ENCODE results near the gene ERFE.
A peak's percentile ranks its signal among the peaks of the same experiment; 100 is the strongest.
"Not testable (repeated sequence)": the region's sequence is repeated elsewhere in the genome, so short reads cannot be mapped to it uniquely, and the experiment has no call there.

ERFE gene

DNA sequence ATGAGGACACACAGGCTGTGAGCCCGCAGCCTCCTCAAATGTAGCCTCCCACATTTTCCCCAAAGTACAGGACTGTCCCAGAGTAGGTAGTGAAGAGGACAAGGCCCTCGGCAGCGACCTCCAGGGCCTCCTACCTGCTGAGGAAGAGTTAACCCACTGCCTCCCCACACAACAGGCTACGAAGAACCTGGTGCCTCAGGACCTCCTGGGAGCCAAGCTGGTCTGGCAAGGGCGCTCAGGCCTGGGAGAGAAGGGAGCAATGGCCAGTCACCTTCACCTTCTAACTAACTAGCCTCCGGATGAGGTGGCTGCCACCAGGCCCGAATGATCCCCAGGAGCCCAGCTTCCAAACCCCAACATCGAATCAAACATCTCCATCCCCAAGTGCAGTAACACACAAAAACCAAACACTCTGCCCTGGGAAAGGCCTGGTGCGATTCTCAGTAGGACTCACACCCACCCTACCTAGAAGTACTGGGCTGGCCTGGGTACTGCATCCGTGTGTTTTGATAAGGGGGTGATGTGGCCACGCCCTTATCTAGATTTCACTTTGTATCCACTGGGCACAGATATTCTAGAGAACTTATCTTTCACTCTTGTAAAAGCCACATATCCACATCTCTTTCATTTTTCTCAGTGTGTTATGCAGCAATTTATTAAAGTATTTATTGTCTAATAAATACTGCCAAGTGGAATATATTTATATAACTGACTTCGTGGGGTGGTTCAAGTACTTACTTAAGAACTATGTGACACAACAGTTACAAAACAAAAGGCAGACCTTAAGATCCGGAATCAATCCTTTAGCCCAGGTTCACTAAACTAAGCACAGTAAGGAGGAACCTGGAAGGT, 9.7 kb downstream of the ERFE start:
- DNase-seq (ENCODE audit: low read depth, low spot score) = no peak

DNA sequence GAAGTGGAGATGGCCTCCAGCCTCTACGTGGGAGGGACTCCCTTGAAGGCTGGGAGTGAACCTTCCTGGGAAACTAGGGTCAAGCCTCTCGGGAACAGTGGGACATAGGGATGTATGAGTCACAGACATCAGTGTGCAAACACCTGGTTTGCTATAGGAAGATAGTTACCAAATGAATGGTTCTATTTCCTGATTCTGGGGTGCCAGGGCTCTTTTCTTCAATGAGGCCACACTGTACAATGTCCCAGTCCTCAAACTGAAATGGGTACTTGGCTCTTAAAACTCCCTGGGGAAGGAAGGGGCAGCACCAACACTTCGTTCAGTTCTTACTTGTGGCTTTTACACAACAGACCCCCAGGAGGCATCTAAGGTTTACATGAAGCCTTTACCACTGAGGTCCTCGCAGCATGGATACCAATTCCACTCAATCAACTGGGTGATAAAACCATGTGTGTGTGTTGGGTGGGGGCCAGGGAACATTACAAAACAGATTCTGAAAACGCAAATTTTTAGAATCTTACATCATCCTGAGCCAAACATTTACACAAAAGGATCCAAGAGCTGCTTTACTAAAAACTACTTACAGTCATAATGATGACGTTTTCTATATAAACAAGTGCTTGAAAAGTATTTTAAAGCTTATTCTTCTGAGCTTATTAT, 10.4 kb downstream of the ERFE start:
- DNase-seq (ENCODE audit: low read depth, low spot score) = peak; percentile 92

DNA sequence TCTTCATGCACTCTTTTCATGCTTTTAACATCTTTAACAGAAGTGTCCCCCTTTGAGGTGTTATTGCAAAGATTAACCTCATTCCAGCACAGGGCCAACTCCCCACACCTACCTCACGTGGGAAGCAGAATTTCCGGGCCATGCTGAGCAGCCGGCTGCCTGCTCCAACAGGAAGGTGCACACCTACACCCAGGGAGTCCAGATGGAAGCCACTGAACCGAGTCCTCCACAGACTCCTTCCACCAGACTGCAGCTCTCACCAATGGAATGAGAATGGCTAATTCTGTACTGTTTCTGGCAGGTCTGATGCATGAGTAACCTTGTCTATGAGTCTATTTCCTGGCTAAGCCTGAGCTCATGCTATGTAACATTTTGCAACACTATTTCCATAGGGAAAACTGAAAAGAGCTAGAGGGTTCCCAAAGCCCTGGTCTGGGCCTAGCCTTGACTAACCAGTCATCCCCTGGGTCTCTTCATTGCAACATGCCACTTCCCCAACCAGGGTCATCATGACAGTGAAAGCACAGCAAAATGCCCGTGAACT, 11.0 kb downstream of the ERFE start:
- DNase-seq (ENCODE audit: low read depth, low spot score) = peak; percentile 88

- no peak for DNase-seq (ENCODE audit: low read depth, low spot score)
Observed at GRCh38 chr2:238170386-238171071, 11.8 kb downstream of the ERFE start.

- not testable (repeated sequence) for DNase-seq (ENCODE audit: low read depth, low spot score)
Observed at GRCh38 chr2:238171072-238171431, 12.3 kb downstream of the ERFE start.

DNA sequence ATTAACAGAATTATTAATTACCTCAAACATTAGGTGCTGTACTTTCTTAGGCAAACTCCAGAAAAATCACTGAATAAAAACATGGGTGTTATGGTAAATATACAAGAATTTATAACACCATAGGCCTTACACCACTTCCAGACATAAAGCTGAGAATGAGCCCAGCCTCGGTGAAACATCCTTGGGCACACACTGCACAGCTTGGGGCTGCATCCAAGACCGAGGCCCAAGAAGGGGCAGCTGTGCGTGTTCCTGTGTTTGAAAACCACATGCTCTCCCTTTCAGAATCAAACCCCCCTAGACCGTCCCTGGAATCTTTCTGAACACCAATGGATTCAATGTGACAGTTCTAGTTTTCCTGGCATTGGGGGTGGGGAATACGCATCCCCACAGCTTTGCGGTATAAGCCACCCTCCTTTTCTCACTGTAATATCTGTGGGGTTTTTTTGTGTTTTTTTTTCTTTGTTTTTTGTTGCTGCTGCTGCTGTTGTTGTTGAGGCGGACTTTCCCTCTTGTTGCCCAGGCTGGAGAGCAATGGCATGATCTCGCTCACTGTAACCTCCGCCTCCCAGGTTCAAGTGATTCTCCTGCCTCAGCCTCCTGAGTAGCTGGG, 12.9 kb downstream of the ERFE start:
- DNase-seq (ENCODE audit: low read depth, low spot score) = no peak

- no peak for DNase-seq (ENCODE audit: low read depth, low spot score)
Observed at GRCh38 chr2:238172439-238172838, 13.7 kb downstream of the ERFE start.

GRCh38 chr2:238173692-238174091, 14.9 kb downstream of the ERFE start:
- DNase-seq (ENCODE audit: low read depth, low spot score) = no peak

- DNase-seq (ENCODE audit: low read depth, low spot score) = no peak
Observed at GRCh38 chr2:238174291-238174690, 15.5 kb downstream of the ERFE start.

DNA sequence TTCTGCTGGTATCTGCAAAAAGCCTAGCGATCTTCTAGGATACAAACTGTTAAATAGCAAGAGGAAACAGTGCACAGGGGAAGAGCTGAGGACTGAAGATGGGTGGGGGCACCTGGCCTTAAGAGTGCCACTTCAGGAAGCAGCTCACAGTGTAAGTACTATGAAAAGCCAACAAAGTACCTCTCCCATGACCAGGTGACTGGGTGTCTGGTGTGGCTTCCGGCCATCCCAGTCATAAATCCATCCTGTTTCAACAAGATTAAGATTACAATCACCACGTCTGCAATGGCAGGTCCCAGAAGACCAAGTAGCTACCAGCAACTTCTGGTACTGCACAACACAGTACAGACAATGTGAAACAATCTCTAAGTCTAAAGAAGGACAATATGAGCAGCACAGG, 15.9 kb downstream of the ERFE start:
- DNase-seq (ENCODE audit: low read depth, low spot score) = no peak

DNA sequence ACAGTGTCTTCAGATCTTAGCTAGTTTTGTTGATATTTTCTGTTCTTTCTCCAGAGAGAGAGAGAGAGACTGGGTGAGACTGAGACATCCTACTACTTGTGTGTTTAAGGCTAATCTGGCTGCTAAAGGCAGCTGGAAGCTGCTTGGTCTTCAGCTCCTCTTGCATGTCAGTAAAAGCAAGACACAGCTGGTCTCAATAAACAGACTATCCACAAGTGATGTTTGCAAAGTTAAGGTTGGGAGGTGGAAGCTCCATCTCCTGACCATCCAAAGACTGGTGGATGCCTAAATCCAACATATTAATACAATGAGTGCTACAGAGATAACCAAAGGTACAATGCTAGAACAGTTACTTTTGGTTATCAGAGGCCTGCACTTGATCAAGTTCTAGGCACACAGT, 17.8 kb downstream of the ERFE start:
- no peak for DNase-seq (ENCODE audit: low read depth, low spot score)

DNA sequence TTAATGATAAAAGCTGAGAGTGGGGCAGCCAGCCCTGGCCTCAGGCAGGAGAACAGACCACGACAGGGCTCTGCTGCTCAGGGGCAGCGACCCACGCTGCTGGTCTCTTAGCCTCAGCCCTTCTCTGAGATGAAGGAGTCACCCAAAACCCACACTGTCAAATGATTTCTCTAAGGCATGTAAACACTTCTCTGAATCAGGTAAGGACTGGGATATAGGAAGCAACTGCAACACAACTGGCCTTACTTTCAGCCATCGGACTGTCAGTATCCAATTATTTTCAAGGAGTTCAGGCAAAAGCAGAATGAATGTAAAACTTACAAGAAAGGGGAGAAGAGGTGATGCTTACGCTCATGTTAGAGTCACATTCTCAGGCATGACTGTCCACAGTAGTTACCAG, 21.8 kb downstream of the ERFE start:
- DNase-seq (ENCODE audit: low read depth, low spot score) = no peak

- DNase-seq (ENCODE audit: low read depth, low spot score) = no peak
Observed at GRCh38 chr2:238182362-238182761, 23.6 kb downstream of the ERFE start.

- peak; percentile 65 for DNase-seq (ENCODE audit: low read depth, low spot score)
Observed at GRCh38 chr2:238183821-238184220, 25.1 kb downstream of the ERFE start.

- no peak for DNase-seq (ENCODE audit: low read depth, low spot score)
Observed at GRCh38 chr2:238187618-238188548, 29.1 kb downstream of the ERFE start.

DNA sequence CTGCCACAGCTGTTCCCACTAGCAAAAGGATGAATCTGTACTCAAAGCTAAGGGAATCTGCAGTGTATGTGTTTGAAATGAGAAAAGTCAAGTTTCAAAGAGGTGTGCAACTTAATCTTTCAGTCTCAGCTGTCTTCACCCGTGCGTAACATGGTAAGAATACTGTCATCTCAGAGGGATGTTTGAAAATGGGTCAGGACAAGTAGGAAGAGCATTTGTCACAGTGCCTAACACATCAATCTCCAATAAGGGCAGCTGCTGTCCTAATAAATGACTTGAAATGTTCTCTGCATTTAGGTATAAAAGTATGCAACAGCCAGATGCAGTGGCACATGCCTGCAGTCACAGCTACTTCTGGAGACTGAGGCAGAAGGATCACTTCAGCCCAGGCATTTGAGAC, 31.7 kb downstream of the ERFE start:
- DNase-seq (ENCODE audit: low read depth, low spot score) = no peak

GRCh38 chr2:238202326-238203093, 43.7 kb downstream of the ERFE start:
- peak; percentile 48 for DNase-seq (ENCODE audit: low read depth, low spot score)

- peak; percentile 96 for DNase-seq (ENCODE audit: low read depth, low spot score)
Observed at GRCh38 chr2:238203094-238203972, 44.6 kb downstream of the ERFE start, which contains the start of gene ILKAP. TSS of gene ILKAP (minus strand) at chr2:238203695. CDS start at chr2:238203553, 142 bp downstream.

All from astrocyte of the hippocampus (primary cell).